ENCODE results near the gene FUT1.
"Not testable (repeated sequence)": the region's sequence is repeated elsewhere in the genome, so short reads cannot be mapped to it uniquely, and the experiment has no call there.

Gene FUT1

GRCh38 chr19:48770266-48770665 is 17.8 kb upstream of the FUT1 start:
- no peak for TF ChIP-seq CTCF (conservative IDR thresholded peaks at IDR 0.05; ENCODE audit: low read depth)
- peak; percentile 27 for DNase-seq (ENCODE audit: low spot score)
- no peak overlapping the region for H3K27ac ChIP-seq
- ChIA-PET POLR2A (ENCODE audit: low non-redundant PET) (no interaction called here), CTCF (interaction anchor here (0.6 to 2.4 kb wide), 3 partner anchors 10 to 151 kb away, joined by 3 to 6 read pairs (median 5); partner anchors contain the start of gene RPL18)

- ChIA-PET CTCF (interaction anchor here (0.7 to 2.4 kb wide), 2 partner anchors 8 to 19 kb away, joined by 5 to 6 read pairs; no protein-coding TSS in a partner anchor), POLR2A (ENCODE audit: low non-redundant PET) (no interaction called here)
- no peak overlapping the region for H3K27ac ChIP-seq
- DNase-seq (ENCODE audit: low spot score): no peak
- no peak for TF ChIP-seq CTCF (conservative IDR thresholded peaks at IDR 0.05; ENCODE audit: low read depth)
Observed at GRCh38 chr19:48768994-48769713, 16.7 kb upstream of the FUT1 start.

- POLR2A ChIA-PET (ENCODE audit: low non-redundant PET); DNase-seq (ENCODE audit: low spot score); H3K27ac ChIP-seq: not testable (repeated sequence)
- CTCF ChIA-PET: interaction anchor here (0.8 kb wide), 1 partner anchor 29 kb away, joined by 3 read pairs; no protein-coding TSS in a partner anchor
Observed at GRCh38 chr19:48768171-48768753, 15.8 kb upstream of the FUT1 start.

GRCh38 chr19:48765816-48766215 is 13.4 kb upstream of the FUT1 start:
- ChIA-PET CTCF (interaction anchor here (0.6 kb wide), 1 partner anchor 235 kb away, joined by 3 read pairs; no protein-coding TSS in a partner anchor), POLR2A (ENCODE audit: low non-redundant PET) (interaction anchor here (0.7 kb wide), 2 partner anchors 117 to 292 kb away, joined by 7 to 8 read pairs; no protein-coding TSS in a partner anchor)
- DNase-seq (ENCODE audit: low spot score); H3K27ac ChIP-seq: not testable (repeated sequence)

- ChIA-PET CTCF (interaction anchor here (0.6 kb wide), 3 partner anchors 9 to 195 kb away, joined by 3 to 5 read pairs (median 4); no protein-coding TSS in a partner anchor), POLR2A (ENCODE audit: low non-redundant PET) (no interaction called here)
- TF ChIP-seq CTCF (conservative IDR thresholded peaks at IDR 0.05; ENCODE audit: low read depth): no peak
- H3K27ac ChIP-seq: no peak overlapping the region
- DNase-seq (ENCODE audit: low spot score): no peak
Observed at GRCh38 chr19:48760504-48761205, 8.2 kb upstream of the FUT1 start.

- H3K27ac ChIP-seq: no peak overlapping the region
- ChIA-PET CTCF (interaction anchor here (0.8 kb wide), 1 partner anchor 31 kb away, joined by 4 read pairs; no protein-coding TSS in a partner anchor), POLR2A (ENCODE audit: low non-redundant PET) (interaction anchor here (0.6 kb wide), 1 partner anchor 54 kb away, joined by 6 read pairs; no protein-coding TSS in a partner anchor)
- TF ChIP-seq CTCF (conservative IDR thresholded peaks at IDR 0.05; ENCODE audit: low read depth): no peak
- DNase-seq (ENCODE audit: low spot score): no peak
Observed at GRCh38 chr19:48757741-48758144, 5.3 kb upstream of the FUT1 start.

GRCh38 chr19:48757089-48757675 is 4.7 kb upstream of the FUT1 start:
- ChIA-PET CTCF (interaction anchor here (1.0 kb wide), 1 partner anchor 31 kb away, joined by 3 read pairs; no protein-coding TSS in a partner anchor), POLR2A (ENCODE audit: low non-redundant PET) (interaction anchor here (0.6 kb wide), 1 partner anchor 55 kb away, joined by 6 read pairs; no protein-coding TSS in a partner anchor)
- no peak for TF ChIP-seq CTCF (conservative IDR thresholded peaks at IDR 0.05; ENCODE audit: low read depth)
- no peak for DNase-seq (ENCODE audit: low spot score)
- H3K27ac ChIP-seq: no peak overlapping the region
